ENCODE measurements around the gene AP3B1. TPM values are rescaled to one million over a fixed set of nuclear protein-coding genes. Genes with fewer than 3 reads are reported as not detected.

Gene AP3B1
- total RNA-seq, 5 donors from 2014 or later (not counting 1 experiment from before 2014, with no cell fraction given): 26.2 to 40.8 (median 31.4) TPM

GRCh38 chr5:78133423-78133822 lies 161.1 kb downstream of the AP3B1 start:
- no peaks in the 10 kb centered on the region for H3K27me3 ChIP-seq (replicated peaks in 1 of 2; ENCODE audit: control insufficient read depth in 2 of 2, extremely low read depth in 1 of 2, insufficient read depth in 2 of 2, low read length in 1 of 2)
- Mint-ChIP-seq H3K4me3 (no peak overlapping the region), H3K4me1 (no peaks in the 10 kb centered on the region), H3K27ac (no peak overlapping the region), H3K9me3 (no peaks in the 10 kb centered on the region), H3K36me3 (peaks cover 33% of the 10 kb centered on the region), H3K27me3 (no peaks in the 10 kb centered on the region)
- H3K4me3 ChIP-seq (ENCODE audit: control insufficient read depth in 1 of 2, extremely low read depth in 1 of 2, low read length in 1 of 2): no peak overlapping the region
- H3K27ac ChIP-seq (ENCODE audit: low read length): no peak overlapping the region
- no peak for DNase-seq
- no peaks in the 10 kb centered on the region for H3K9me3 ChIP-seq
- ChIA-PET CTCF (interaction anchor here in 1 of 2 donors (0.6 kb wide), 1 partner anchor 989 kb away, joined by 3 read pairs; no protein-coding TSS in a partner anchor), POLR2A (no interaction called here)
- WGBS (ENCODE audit: insufficient coverage): no CpG with 5 or more reads among the region's 1 CpG
- H3K4me1 ChIP-seq (ENCODE audit: control insufficient read depth in 1 of 2, extremely low read depth in 1 of 2, insufficient read depth in 2 of 2, low read length in 2 of 2): no peaks in the 10 kb centered on the region
- no peak for ATAC-seq (replicated peaks in 1 of 4)
- H3K36me3 ChIP-seq (ENCODE audit: control insufficient read depth in 2 of 2, extremely low read depth in 1 of 2, insufficient read depth in 1 of 2, low read length in 1 of 2): peaks cover 0 to 11% of the 10 kb centered on the region in 2 donors

DNA sequence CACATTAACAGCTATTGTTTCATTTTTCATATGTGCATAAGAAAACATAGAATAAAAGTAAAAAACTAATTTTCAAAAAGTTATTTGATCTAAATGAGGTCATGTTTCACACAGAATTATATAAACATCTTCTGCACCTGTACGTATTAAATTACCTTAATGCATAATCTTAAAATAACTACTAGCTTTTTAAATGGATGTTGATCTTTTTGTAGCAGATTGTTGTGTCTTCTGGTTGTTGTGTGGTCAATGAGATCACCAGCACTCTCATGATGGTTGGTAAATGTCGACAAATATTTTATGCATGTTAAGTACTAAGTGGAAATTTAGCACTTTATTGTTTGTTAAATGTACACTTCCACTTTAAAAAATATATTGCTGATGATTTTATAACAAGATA lies 162.0 kb downstream of the AP3B1 start:
- no CpG with 5 or more reads among the region's 2 CpGs for whole genome bisulfite sequencing (ENCODE audit: insufficient coverage)
- CTCF ChIA-PET: no interaction called here

GRCh38 chr5:78129597-78129996 lies 164.9 kb downstream of the AP3B1 start:
- Histone ChIP-seq H3K9me3 (no peaks in the 10 kb centered on the region), H3K36me3 (ENCODE audit: control insufficient read depth in 2 of 2, extremely low read depth in 1 of 2, insufficient read depth in 1 of 2, low read length in 1 of 2) (peaks cover 0 to 10% of the 10 kb centered on the region in 2 donors), H3K4me1 (ENCODE audit: control insufficient read depth in 1 of 2, extremely low read depth in 1 of 2, insufficient read depth in 2 of 2, low read length in 2 of 2) (no peaks in the 10 kb centered on the region), H3K4me3 (ENCODE audit: control insufficient read depth in 1 of 2, extremely low read depth in 1 of 2, low read length in 1 of 2) (no peak overlapping the region), H3K27ac (ENCODE audit: low read length) (no peak overlapping the region), H3K27me3 (replicated peaks in 1 of 2; ENCODE audit: control insufficient read depth in 2 of 2, extremely low read depth in 1 of 2, insufficient read depth in 2 of 2, low read length in 1 of 2) (no peaks in the 10 kb centered on the region)
- ATAC-seq (replicated peaks in 1 of 4) (no peak), DNase-seq (no peak)
- POLR2A ChIA-PET: no interaction called here
- peaks cover 47% of the 10 kb centered on the region for H3K36me3 Mint-ChIP-seq
- H3K4me1 Mint-ChIP-seq: no peaks in the 10 kb centered on the region
- H3K9me3 Mint-ChIP-seq: no peaks in the 10 kb centered on the region
- no peak overlapping the region for H3K27ac Mint-ChIP-seq
- no peak overlapping the region for H3K4me3 Mint-ChIP-seq
- CTCF ChIA-PET: no interaction called here
- H3K27me3 Mint-ChIP-seq: no peaks in the 10 kb centered on the region
- no CpG with 5 or more reads among the region's 3 CpGs for WGBS (ENCODE audit: insufficient coverage)

More for the DNA sequence above, 162.0 kb downstream of the AP3B1 start:
- peaks cover 0 to 11% of the 10 kb centered on the region in 2 donors for H3K36me3 ChIP-seq (ENCODE audit: control insufficient read depth in 2 of 2, extremely low read depth in 1 of 2, insufficient read depth in 1 of 2, low read length in 1 of 2)
- H3K27me3 Mint-ChIP-seq: no peaks in the 10 kb centered on the region
- H3K36me3 Mint-ChIP-seq: peaks cover 40% of the 10 kb centered on the region
- DNase-seq (no peak), ATAC-seq (replicated peaks in 1 of 4) (no peak)
- no peaks in the 10 kb centered on the region for H3K9me3 ChIP-seq
- POLR2A ChIA-PET: no interaction called here
- no peaks in the 10 kb centered on the region for H3K27me3 ChIP-seq (replicated peaks in 1 of 2; ENCODE audit: control insufficient read depth in 2 of 2, extremely low read depth in 1 of 2, insufficient read depth in 2 of 2, low read length in 1 of 2)
- H3K27ac ChIP-seq (ENCODE audit: low read length): no peak overlapping the region
- H3K9me3 Mint-ChIP-seq: no peaks in the 10 kb centered on the region
- no peaks in the 10 kb centered on the region for H3K4me1 Mint-ChIP-seq
- no peak overlapping the region for H3K4me3 ChIP-seq (ENCODE audit: control insufficient read depth in 1 of 2, extremely low read depth in 1 of 2, low read length in 1 of 2)
- H3K27ac Mint-ChIP-seq: no peak overlapping the region
- H3K4me1 ChIP-seq (ENCODE audit: control insufficient read depth in 1 of 2, extremely low read depth in 1 of 2, insufficient read depth in 2 of 2, low read length in 2 of 2): no peaks in the 10 kb centered on the region
- no peak overlapping the region for H3K4me3 Mint-ChIP-seq

- no peaks in the 10 kb centered on the region for H3K4me1 ChIP-seq (ENCODE audit: control insufficient read depth in 1 of 2, extremely low read depth in 1 of 2, insufficient read depth in 2 of 2, low read length in 2 of 2)
- Mint-ChIP-seq H3K4me1 (no peaks in the 10 kb centered on the region), H3K36me3 (peaks cover 47% of the 10 kb centered on the region), H3K9me3 (no peaks in the 10 kb centered on the region), H3K4me3 (no peak overlapping the region), H3K27me3 (no peaks in the 10 kb centered on the region), H3K27ac (no peak overlapping the region)
- H3K36me3 ChIP-seq (ENCODE audit: control insufficient read depth in 2 of 2, extremely low read depth in 1 of 2, insufficient read depth in 1 of 2, low read length in 1 of 2): peaks cover 0 to 5% of the 10 kb centered on the region in 2 donors
- no CpG with 5 or more reads among the region's 3 CpGs for WGBS (ENCODE audit: insufficient coverage)
- no peaks in the 10 kb centered on the region for H3K27me3 ChIP-seq (replicated peaks in 1 of 2; ENCODE audit: control insufficient read depth in 2 of 2, extremely low read depth in 1 of 2, insufficient read depth in 2 of 2, low read length in 1 of 2)
- H3K27ac ChIP-seq (ENCODE audit: low read length): no peak overlapping the region
- H3K4me3 ChIP-seq (ENCODE audit: control insufficient read depth in 1 of 2, extremely low read depth in 1 of 2, low read length in 1 of 2): no peak overlapping the region
- H3K9me3 ChIP-seq: no peaks in the 10 kb centered on the region
- no peak for DNase-seq
- ATAC-seq (replicated peaks in 1 of 4): no peak
- ChIA-PET POLR2A (no interaction called here), CTCF (interaction anchor here in 1 of 2 donors (0.7 kb wide), 1 partner anchor 899 kb away, joined by 3 read pairs; no protein-coding TSS in a partner anchor)
These were observed 166.6 kb downstream of the AP3B1 start for GRCh38 chr5:78127875-78128274.

DNA sequence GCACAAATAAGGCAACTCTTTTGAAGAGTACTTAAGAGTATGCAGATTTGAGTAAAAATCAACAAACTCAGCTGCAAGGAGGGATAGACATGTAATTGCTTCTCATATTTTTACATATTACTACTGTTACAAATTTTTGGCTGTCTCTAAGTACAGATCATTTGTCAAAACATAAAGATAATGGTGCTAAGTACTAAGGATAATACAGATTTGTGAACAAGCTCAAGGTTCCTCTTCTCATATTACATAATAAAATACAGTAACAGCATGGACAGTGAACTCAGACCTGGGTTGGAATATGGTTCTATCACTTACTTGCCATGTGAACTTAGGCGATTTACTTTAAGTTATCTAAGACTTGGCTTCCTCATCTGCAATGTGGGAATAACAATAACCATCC lies 168.0 kb downstream of the AP3B1 start:
- Histone ChIP-seq H3K27ac (ENCODE audit: low read length) (no peak overlapping the region), H3K4me1 (ENCODE audit: control insufficient read depth in 1 of 2, extremely low read depth in 1 of 2, insufficient read depth in 2 of 2, low read length in 2 of 2) (no peaks in the 10 kb centered on the region), H3K9me3 (no peaks in the 10 kb centered on the region), H3K36me3 (ENCODE audit: control insufficient read depth in 2 of 2, extremely low read depth in 1 of 2, insufficient read depth in 1 of 2, low read length in 1 of 2) (peaks cover 0 to 5% of the 10 kb centered on the region in 2 donors), H3K27me3 (replicated peaks in 1 of 2; ENCODE audit: control insufficient read depth in 2 of 2, extremely low read depth in 1 of 2, insufficient read depth in 2 of 2, low read length in 1 of 2) (no peaks in the 10 kb centered on the region), H3K4me3 (ENCODE audit: control insufficient read depth in 1 of 2, extremely low read depth in 1 of 2, low read length in 1 of 2) (no peak overlapping the region)
- no CpG with 5 or more reads among the region's 1 CpG for WGBS (ENCODE audit: insufficient coverage)
- H3K36me3 Mint-ChIP-seq: peaks cover 53% of the 10 kb centered on the region
- no peak overlapping the region for H3K27ac Mint-ChIP-seq
- POLR2A ChIA-PET: no interaction called here
- ATAC-seq (replicated peaks in 1 of 4): no peak
- no peaks in the 10 kb centered on the region for H3K4me1 Mint-ChIP-seq
- CTCF ChIA-PET: no interaction called here
- no peaks in the 10 kb centered on the region for H3K9me3 Mint-ChIP-seq
- H3K4me3 Mint-ChIP-seq: no peak overlapping the region
- H3K27me3 Mint-ChIP-seq: no peaks in the 10 kb centered on the region
- no peak for DNase-seq

DNA sequence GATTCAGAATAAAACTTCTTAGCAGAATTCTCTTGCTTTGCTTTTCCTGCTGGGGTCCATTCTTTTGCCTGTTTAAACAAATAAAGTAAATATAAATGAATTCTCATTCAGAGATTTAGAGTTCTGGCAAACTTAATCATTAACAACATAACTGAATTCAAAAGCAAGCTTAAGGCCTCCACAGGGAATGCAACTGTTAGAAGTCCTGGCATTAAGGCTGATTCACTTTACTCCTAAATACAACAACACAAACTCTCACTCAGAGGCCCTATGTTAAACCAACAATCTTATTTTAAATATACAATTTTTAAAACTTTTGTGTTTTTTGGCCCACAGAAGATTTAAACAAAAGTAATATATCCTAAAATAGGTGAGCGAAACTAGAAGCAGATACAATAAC lies 178.3 kb downstream of the AP3B1 start:
- H3K9me3 Mint-ChIP-seq: no peaks in the 10 kb centered on the region
- no peak for ATAC-seq (replicated peaks in 1 of 4)
- H3K4me3 Mint-ChIP-seq: no peak overlapping the region
- peaks cover 0 to 30% of the 10 kb centered on the region in 2 donors for H3K36me3 ChIP-seq (ENCODE audit: control insufficient read depth in 2 of 2, extremely low read depth in 1 of 2, insufficient read depth in 1 of 2, low read length in 1 of 2)
- H3K27ac ChIP-seq (ENCODE audit: low read length): no peak overlapping the region
- no peak for DNase-seq
- H3K27me3 Mint-ChIP-seq: no peaks in the 10 kb centered on the region
- peaks cover 0 to 4% (median 0%) of the 10 kb centered on the region in 3 donors for H3K4me1 Mint-ChIP-seq
- no peak overlapping the region for H3K27ac Mint-ChIP-seq
- peaks cover 54% of the 10 kb centered on the region for H3K36me3 Mint-ChIP-seq
- ChIA-PET CTCF (no interaction called here), POLR2A (no interaction called here)
- H3K27me3 ChIP-seq (replicated peaks in 1 of 2; ENCODE audit: control insufficient read depth in 2 of 2, extremely low read depth in 1 of 2, insufficient read depth in 2 of 2, low read length in 1 of 2): no peaks in the 10 kb centered on the region
- no CpG with 5 or more reads among the region's 1 CpG for WGBS (ENCODE audit: insufficient coverage)
- no peaks in the 10 kb centered on the region for H3K9me3 ChIP-seq
- H3K4me1 ChIP-seq (ENCODE audit: control insufficient read depth in 1 of 2, extremely low read depth in 1 of 2, insufficient read depth in 2 of 2, low read length in 2 of 2): no peaks in the 10 kb centered on the region
- no peak overlapping the region for H3K4me3 ChIP-seq (ENCODE audit: control insufficient read depth in 1 of 2, extremely low read depth in 1 of 2, low read length in 1 of 2)

DNA sequence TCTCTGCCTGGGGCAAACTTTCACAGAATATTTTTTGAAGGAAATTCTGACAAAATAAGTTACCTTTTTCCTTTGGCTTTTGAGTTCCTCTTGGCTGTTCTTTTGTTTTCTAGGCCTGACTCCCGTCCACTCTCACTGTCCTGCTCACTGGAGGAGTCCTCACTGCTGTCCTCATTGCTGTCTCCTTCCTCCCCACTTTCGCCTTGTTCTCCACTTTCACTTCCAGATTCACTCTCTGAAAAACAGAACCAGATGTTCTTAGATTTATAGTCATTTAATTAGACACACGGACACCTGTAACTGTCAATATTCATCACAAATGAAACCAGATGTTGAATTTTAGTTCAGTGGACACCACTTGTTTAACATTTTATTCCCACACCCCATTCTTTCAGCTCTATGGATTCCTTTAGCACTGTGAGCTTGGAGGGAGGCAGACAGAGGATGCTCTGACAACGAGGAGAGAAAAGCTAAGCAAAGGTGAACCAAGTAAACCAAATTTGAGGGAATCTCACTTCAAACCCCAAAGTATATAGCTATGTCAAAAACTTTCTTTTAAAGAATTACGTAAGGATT lies 180.7 kb downstream of the AP3B1 start:
- Mint-ChIP-seq H3K9me3 (no peaks in the 10 kb centered on the region), H3K36me3 (peaks cover 45% of the 10 kb centered on the region), H3K4me1 (peaks cover 0 to 4% (median 0%) of the 10 kb centered on the region in 3 donors), H3K27ac (no peak overlapping the region), H3K4me3 (peak overlapping the region in 1 of 3 donors; percentile 25), H3K27me3 (no peaks in the 10 kb centered on the region)
- H3K4me3 ChIP-seq (ENCODE audit: control insufficient read depth in 1 of 2, extremely low read depth in 1 of 2, low read length in 1 of 2): no peak overlapping the region
- no peak overlapping the region for H3K27ac ChIP-seq (ENCODE audit: low read length)
- H3K27me3 ChIP-seq (replicated peaks in 1 of 2; ENCODE audit: control insufficient read depth in 2 of 2, extremely low read depth in 1 of 2, insufficient read depth in 2 of 2, low read length in 1 of 2): no peaks in the 10 kb centered on the region
- H3K36me3 ChIP-seq (ENCODE audit: control insufficient read depth in 2 of 2, extremely low read depth in 1 of 2, insufficient read depth in 1 of 2, low read length in 1 of 2): peaks cover 0 to 34% of the 10 kb centered on the region in 2 donors
- ChIA-PET POLR2A (no interaction called here), CTCF (no interaction called here)
- 92% methylated on average over 2 of the region's 5 CpGs for WGBS (ENCODE audit: insufficient coverage)
- no peaks in the 10 kb centered on the region for H3K4me1 ChIP-seq (ENCODE audit: control insufficient read depth in 1 of 2, extremely low read depth in 1 of 2, insufficient read depth in 2 of 2, low read length in 2 of 2)
- ATAC-seq (replicated peaks in 1 of 4) (no peak), DNase-seq (no peak)
- H3K9me3 ChIP-seq: no peaks in the 10 kb centered on the region
